Measurements from ENCODE around the gene PGM2L1.
A peak's percentile ranks its signal among the peaks of the same experiment; 100 is the strongest.
"Not testable (repeated sequence)": the region's sequence is repeated elsewhere in the genome, so short reads cannot be mapped to it uniquely, and the experiment has no call there.

Gene PGM2L1

GRCh38 chr11:74332291-74332690 is 65.9 kb downstream of the PGM2L1 start:
- no peak for DNase-seq

GRCh38 chr11:74331000-74331399 is 67.2 kb downstream of the PGM2L1 start:
- DNase-seq, result not testable (repeated sequence)

GRCh38 chr11:74330075-74330858 is 68.0 kb downstream of the PGM2L1 start:
- no peak for DNase-seq

- DNase-seq, result no peak
Measured at GRCh38 chr11:74327076-74327475, 71.2 kb downstream of the PGM2L1 start.

- no peak for DNase-seq
Measured at GRCh38 chr11:74326665-74327064, 71.6 kb downstream of the PGM2L1 start.

- DNase-seq, result peak; percentile 84
Measured at GRCh38 chr11:74325649-74326645, 72.3 kb downstream of the PGM2L1 start.

- DNase-seq, result no peak
Measured at GRCh38 chr11:74322667-74323066, 75.6 kb downstream of the PGM2L1 start.

GRCh38 chr11:74321487-74322188 is 76.6 kb downstream of the PGM2L1 start:
- peak; percentile 57 for DNase-seq

- DNase-seq, result no peak
Measured at GRCh38 chr11:74320538-74320937, 77.7 kb downstream of the PGM2L1 start.

- DNase-seq, result no peak
Measured at GRCh38 chr11:74319139-74319816, 79.0 kb downstream of the PGM2L1 start.

GRCh38 chr11:74318241-74318932 is 79.8 kb downstream of the PGM2L1 start:
- no peak for DNase-seq

- DNase-seq, result no peak
Measured at GRCh38 chr11:74316772-74317505, 81.3 kb downstream of the PGM2L1 start.

- DNase-seq, result no peak
Measured at GRCh38 chr11:74312326-74312725, 85.9 kb downstream of the PGM2L1 start.

GRCh38 chr11:74311352-74311926 is 86.8 kb downstream of the PGM2L1 start, which contains the start of gene P4HA3:
P4HA3 (minus strand) TSS chr11:74311640; CDS start chr11:74311611, 29 bp downstream.
- DNase-seq, result peak; percentile 21

GRCh38 chr11:74310857-74311256 is 87.4 kb downstream of the PGM2L1 start:
- DNase-seq, result no peak

GRCh38 chr11:74307434-74307833 is 90.8 kb downstream of the PGM2L1 start:
- DNase-seq, result no peak

GRCh38 chr11:74306435-74307175 is 91.6 kb downstream of the PGM2L1 start:
- no peak for DNase-seq

GRCh38 chr11:74299015-74299414 is 99.2 kb downstream of the PGM2L1 start:
- no peak for DNase-seq

GRCh38 chr11:74297484-74297883 is 100.7 kb downstream of the PGM2L1 start:
- no peak for DNase-seq

GRCh38 chr11:74288911-74289310 is 109.3 kb downstream of the PGM2L1 start:
- no peak for DNase-seq
